Thoracic aorta (tissue), 2 donors: ENCODE results near the gene TFDP2. TPM values are rescaled to one million over a fixed set of nuclear protein-coding genes. Genes with fewer than 3 reads are reported as not detected.
"Not testable (repeated sequence)": the region's sequence is repeated elsewhere in the genome, so short reads cannot be mapped to it uniquely, and the experiment has no call there.

Experiments used
- ATAC-seq: fragments of 150-250 bp; one replicate; pipeline ENCODE4 v1.8.0; 2017; ENCODE audit warnings: low read depth; ENCODE audit not compliant: insufficient number of reproducible peaks, low FRiP score
- DNase-seq: peaks from one replicate; pipeline ENCODE4 v3.0.0-alpha.2; 2020; ENCODE audit warnings: low spot score
- H3K27ac ChIP-seq, 2 donors: fragments of 200-600 bp; sonication (generic); 1 replicate in 1 of 2; 2 replicates in 1 of 2; pipeline ENCODE4 v1.5.1; 2016; ENCODE audit warnings: mild to moderate bottlenecking in 2 of 2, moderate library complexity in 2 of 2
- H3K27me3 ChIP-seq: fragments of 200-600 bp; sonication (generic); replicated peaks from 2 replicates; pipeline ENCODE4 v1.6.0; 2016; ENCODE audit warnings: mild to moderate bottlenecking; ENCODE audit not compliant: insufficient read depth
- H3K36me3 ChIP-seq: fragments of 200-600 bp; sonication (generic); one replicate; pipeline ENCODE4 v1.5.1; 2016
- H3K4me1 ChIP-seq, 2 donors: fragments of 200-600 bp; sonication (generic); 1 replicate in 1 of 2; 2 replicates in 1 of 2; pipeline versions ENCODE4 v1.5.1 to v1.6.0; 2016; ENCODE audit warnings: low read depth in 2 of 2, mild to moderate bottlenecking in 1 of 2; ENCODE audit not compliant: control insufficient read depth in 1 of 2
- H3K4me3 ChIP-seq: fragments of 200-600 bp; sonication (generic); 2 replicates; pipeline ENCODE4 v1.5.1; 2016; ENCODE audit warnings: mild to moderate bottlenecking
- H3K9me3 ChIP-seq: fragments of 200-600 bp; sonication (generic); 2 replicates; pipeline ENCODE4 v1.5.1; 2016
- total RNA-seq, 2 donors: library from RNA; depleted of rRNA; stranded (reverse); fragments of >200 nt; gene quantifications; one replicate each; pipeline versions ENCODE4 v1.1.0 to v1.2.3, GENCODE V29; 2016
- TF ChIP-seq, protein P1 (sequence below): fragments of 200-600 bp; sonication (generic); IDR thresholded peaks from one replicate; pipeline ENCODE4 v1.5.1; 2019; ENCODE audit warnings: antibody characterized with exemption

TFDP2 gene
- total RNA-seq, 2 donors from 2014 or later, result 29.2 to 210 TPM

DNA sequence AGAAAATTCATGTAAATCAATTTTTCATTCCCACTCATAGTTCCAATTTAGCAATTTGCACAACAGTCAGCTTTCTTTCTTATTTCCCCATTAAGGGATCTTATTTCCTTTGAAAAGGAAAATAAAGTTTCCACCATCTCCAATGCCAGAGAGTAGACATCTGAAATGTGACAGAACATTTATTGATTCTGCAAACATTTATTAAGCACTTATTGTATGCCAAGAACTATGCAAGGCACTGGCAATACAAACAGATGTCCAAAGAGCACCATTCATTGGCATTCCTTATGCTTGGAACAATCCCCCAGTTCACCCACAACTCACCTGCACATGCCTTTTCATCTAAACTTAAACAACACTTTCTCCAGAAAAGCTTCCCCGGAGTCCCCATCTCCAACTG, 2.5 kb upstream of the TFDP2 start:
- H3K4me3 ChIP-seq, result no peak overlapping the region
- H3K36me3 ChIP-seq, result no peaks in the 10 kb centered on the region
- no peaks in the 10 kb centered on the region for H3K9me3 ChIP-seq
- H3K27me3 ChIP-seq, result no peaks in the 10 kb centered on the region
- DNase-seq (no peak), ATAC-seq (no peak)
- TF ChIP-seq, protein P1, sequence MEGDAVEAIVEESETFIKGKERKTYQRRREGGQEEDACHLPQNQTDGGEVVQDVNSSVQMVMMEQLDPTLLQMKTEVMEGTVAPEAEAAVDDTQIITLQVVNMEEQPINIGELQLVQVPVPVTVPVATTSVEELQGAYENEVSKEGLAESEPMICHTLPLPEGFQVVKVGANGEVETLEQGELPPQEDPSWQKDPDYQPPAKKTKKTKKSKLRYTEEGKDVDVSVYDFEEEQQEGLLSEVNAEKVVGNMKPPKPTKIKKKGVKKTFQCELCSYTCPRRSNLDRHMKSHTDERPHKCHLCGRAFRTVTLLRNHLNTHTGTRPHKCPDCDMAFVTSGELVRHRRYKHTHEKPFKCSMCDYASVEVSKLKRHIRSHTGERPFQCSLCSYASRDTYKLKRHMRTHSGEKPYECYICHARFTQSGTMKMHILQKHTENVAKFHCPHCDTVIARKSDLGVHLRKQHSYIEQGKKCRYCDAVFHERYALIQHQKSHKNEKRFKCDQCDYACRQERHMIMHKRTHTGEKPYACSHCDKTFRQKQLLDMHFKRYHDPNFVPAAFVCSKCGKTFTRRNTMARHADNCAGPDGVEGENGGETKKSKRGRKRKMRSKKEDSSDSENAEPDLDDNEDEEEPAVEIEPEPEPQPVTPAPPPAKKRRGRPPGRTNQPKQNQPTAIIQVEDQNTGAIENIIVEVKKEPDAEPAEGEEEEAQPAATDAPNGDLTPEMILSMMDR, result no peak
- H3K4me1 ChIP-seq, result peaks cover 12 to 16% of the 10 kb centered on the region in 2 donors
- no peak overlapping the region for H3K27ac ChIP-seq

DNA sequence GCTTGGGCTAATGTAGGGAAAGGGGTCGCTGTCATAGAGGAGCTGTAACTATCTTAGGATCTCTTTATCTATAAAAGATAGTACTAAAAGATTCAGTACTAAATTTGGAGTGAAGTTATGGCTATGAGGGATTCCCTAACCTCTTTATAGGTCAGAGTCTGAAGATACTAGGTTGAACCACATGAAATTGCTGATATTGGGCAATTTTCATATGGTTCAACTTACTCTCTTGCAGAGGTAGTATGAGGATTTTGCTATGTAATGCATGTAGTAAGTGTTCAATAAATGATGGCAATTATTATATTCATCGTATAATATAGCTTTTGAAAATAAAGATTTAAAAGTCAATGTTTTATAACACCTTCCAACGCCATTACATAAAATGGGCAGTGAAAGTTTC, 1.9 kb upstream of the TFDP2 start:
- no peaks in the 10 kb centered on the region for H3K9me3 ChIP-seq
- TF ChIP-seq, protein P1, result no peak
- no peak overlapping the region for H3K27ac ChIP-seq
- H3K36me3 ChIP-seq, result no peaks in the 10 kb centered on the region
- H3K27me3 ChIP-seq, result no peaks in the 10 kb centered on the region
- no peak overlapping the region for H3K4me3 ChIP-seq
- DNase-seq (no peak), ATAC-seq (no peak)
- H3K4me1 ChIP-seq, result peaks cover 12 to 16% of the 10 kb centered on the region in 2 donors

DNA sequence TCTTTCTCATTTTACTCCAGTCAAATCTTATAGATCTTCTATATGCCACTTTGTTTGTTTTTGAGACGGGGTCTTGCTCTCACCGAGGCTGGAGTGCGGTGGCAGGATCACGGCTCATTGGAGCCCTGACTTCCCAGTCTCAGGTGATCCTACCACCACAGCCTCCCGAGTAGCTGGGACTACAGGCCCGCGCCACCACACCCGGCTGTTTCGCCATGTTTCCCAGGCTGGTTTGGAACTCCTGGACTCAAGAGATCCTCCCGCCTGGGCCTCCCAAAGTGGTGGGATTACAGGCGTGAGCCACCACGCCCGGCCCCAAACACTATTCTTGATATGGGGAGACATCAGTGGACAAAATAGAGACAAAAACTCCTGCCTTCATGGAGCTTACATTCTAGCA, 927 bp upstream of the TFDP2 start:
- ATAC-seq, result no peak
- Histone ChIP-seq H3K9me3 (no peaks in the 10 kb centered on the region), H3K27me3 (no peaks in the 10 kb centered on the region), H3K4me3 (no peak overlapping the region), H3K4me1 (peaks cover 12 to 16% of the 10 kb centered on the region in 2 donors), H3K27ac (no peak overlapping the region), H3K36me3 (no peaks in the 10 kb centered on the region)
- no peak for DNase-seq
- TF ChIP-seq, protein P1, result no peak

DNA sequence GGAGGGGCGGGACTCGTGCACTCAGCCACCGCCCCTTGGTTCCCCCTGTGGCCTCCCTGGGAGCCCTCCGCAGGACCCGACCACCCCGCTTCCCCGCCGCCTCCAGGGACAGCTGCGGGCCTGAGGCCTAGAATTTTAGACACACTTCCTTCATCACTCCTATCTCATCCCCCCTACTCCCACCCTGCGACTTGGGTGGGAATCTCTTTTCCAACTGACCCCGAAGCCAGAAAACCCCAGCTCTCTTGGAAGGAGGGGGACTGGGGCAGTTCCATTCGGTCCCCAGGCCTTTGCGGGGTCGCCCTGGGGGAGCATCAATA, 289 bp upstream of the TFDP2 start:
- Histone ChIP-seq H3K27me3 (no peaks in the 10 kb centered on the region), H3K9me3 (no peaks in the 10 kb centered on the region), H3K36me3 (no peaks in the 10 kb centered on the region), H3K4me3 (peak overlapping the region; percentile 77), H3K27ac (peak overlapping the region; percentile 79 to 92), H3K4me1 (peaks cover 12 to 23% of the 10 kb centered on the region in 2 donors)
- TF ChIP-seq, protein P1, result no peak
- no peak for DNase-seq
- peak; percentile 7 for ATAC-seq

DNA sequence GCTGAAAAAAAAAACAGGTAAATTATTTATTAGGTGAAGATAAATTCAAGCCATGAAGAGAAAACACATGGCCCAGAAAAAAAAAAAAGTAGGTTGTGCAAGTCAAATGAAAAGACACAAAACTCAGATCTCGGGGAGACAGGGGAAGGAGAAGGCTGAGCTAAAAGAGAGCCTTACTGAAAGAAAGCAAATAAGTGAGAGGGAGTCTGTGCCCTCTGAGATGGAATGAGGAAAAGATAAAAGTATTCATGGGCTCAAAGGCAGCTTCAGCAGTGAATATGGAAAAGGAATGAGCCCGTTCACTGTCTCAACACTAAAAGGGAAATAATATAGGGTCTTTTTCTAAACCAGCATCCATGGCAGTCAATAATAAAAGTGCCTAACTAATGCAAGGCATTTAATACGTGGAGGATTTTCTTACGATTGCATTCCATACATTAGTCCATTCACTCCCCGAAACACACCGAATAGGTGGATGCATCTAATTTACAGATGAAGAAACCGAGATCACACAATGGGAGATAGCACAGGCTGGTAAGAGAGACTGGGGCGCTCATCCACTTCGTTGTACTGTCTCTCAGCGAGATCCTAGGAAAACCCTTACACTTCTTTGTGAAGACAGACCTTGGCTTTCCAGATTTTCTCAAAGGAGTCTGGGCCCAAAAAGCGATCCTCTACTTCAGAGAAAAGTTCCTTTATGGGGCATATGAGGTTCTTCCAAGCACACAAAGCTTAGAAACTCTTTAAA, 1.1 kb downstream of the TFDP2 start:
- no peaks in the 10 kb centered on the region for H3K9me3 ChIP-seq
- DNase-seq, result no peak
- TF ChIP-seq, protein P1, result no peak
- peak overlapping the region; percentile 77 for H3K4me3 ChIP-seq
- H3K36me3 ChIP-seq, result no peaks in the 10 kb centered on the region
- peaks cover 12 to 25% of the 10 kb centered on the region in 2 donors for H3K4me1 ChIP-seq
- ATAC-seq, result peak; percentile 38
- H3K27ac ChIP-seq, result peak overlapping the region; percentile 79 to 92
- H3K27me3 ChIP-seq, result no peaks in the 10 kb centered on the region

DNA sequence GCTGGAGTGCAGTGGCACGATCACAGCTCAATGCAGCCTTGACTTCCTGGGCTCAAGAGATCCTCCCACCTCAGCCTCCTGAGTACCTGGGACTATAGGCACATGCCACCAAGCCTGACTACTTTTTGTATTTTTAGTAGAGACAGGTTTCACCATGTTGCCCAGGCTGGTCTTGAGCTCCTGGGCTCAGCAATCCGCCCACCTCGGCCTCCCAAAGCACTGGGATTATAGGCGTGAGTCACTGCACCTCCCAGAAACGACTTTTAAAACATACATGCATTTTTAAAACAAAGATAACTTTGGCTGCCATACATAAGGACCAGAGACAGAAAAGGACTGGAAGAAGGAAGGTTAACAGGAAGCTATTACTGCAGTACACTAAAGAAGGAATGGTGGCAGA, 4.8 kb downstream of the TFDP2 start:
- ATAC-seq, DNase-seq, H3K4me3 ChIP-seq, H3K27ac ChIP-seq, H3K36me3 ChIP-seq, H3K9me3 ChIP-seq, H3K27me3 ChIP-seq: not testable (repeated sequence)
- H3K4me1 ChIP-seq, result peaks cover 12 to 21% of the 10 kb centered on the region in 2 donors

DNA sequence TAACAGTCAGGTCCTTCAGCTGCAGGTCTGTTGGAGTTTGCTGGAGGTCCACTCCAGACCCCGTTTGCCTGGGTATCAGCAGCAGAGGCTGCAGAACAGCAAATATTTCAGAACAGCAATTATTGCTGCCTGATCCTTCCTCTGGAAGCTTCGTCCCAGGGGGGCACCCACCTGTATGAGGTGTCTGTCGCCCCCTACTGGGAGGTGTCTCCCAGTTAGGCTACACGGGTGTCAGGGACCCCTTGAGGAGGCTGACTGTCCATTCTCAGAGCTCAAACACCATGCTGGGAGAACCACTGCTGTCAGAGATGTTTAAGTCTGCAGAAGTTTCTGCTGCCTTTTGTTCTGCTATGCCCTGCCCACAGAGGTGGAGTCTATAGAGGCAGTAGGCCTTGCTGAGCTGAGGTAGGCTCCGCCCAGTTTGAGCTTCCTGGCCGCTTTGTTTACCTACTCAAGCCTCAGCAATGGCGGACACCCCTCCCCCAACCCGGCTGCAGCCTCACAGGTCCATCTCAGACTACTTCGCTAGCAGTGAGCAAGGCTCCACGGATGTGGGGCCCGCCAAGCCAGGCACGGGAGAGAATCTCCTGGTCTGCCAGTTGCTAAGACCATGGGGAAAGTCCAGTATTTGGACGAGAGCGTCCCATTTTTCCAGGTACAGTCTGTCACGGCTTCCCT, 8.6 kb downstream of the TFDP2 start:
- H3K4me3 ChIP-seq, H3K27me3 ChIP-seq, H3K4me1 ChIP-seq, H3K36me3 ChIP-seq, H3K27ac ChIP-seq, H3K9me3 ChIP-seq, DNase-seq, ATAC-seq: not testable (repeated sequence)

DNA sequence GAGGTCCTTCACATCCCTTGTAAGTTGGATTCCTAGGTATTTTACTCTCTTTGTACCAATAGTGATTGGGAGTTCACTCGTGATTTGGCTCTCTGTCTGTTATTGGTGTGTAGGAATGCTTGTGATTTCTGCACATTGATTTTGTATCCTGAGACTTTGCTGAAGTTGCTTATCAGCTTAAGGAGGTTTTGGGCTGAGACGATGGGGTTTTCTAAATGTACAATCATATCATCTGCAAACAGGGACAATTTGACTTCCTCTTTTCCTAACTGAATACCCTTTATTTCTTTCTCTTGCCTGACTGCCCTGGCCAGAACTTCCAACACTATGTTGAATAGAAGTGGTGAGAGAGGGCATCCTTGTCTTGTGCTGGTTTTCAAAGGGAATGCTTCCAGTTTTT, 12.3 kb downstream of the TFDP2 start:
- H3K9me3 ChIP-seq, H3K27me3 ChIP-seq, DNase-seq, H3K4me1 ChIP-seq, H3K36me3 ChIP-seq, H3K27ac ChIP-seq, ATAC-seq, H3K4me3 ChIP-seq: not testable (repeated sequence)
